Epithelial cell of esophagus (primary cell): ENCODE data around the gene WDR7.

Experiments used
- DNase-seq: peaks from one replicate; pipeline ENCODE4 v3.0.0; 2010; ENCODE audit warnings: low read depth
- H3K4me3 ChIP-seq: 2 replicates; pipeline ENCODE4 v1.5.1; 2011; ENCODE audit warnings: mild to moderate bottlenecking, low read length, control low read depth
- CTCF ChIP-seq: IDR thresholded peaks from 2 replicates; pipeline ENCODE4 v1.5.1; 2011; ENCODE audit warnings: low read depth, mild to moderate bottlenecking, low read length, control low read depth, inconsistent platforms; ENCODE audit not compliant: insufficient read depth; ENCODE audit errors: missing control alignments

Gene WDR7

GRCh38 chr18:56702946-56703345, 51.8 kb downstream of the WDR7 start:
- H3K4me3 ChIP-seq: no peak overlapping the region
- peak; percentile 47 for TF ChIP-seq CTCF
- peak; percentile 60 for DNase-seq

GRCh38 chr18:56709463-56709862, 58.3 kb downstream of the WDR7 start:
- TF ChIP-seq CTCF: peak; percentile 41
- peak; percentile 88 for DNase-seq
- no peak overlapping the region for H3K4me3 ChIP-seq

- no peak overlapping the region for H3K4me3 ChIP-seq
- no peak for TF ChIP-seq CTCF
- DNase-seq: no peak
These were observed 60.7 kb downstream of the WDR7 start for GRCh38 chr18:56711708-56712445.

- no peak for TF ChIP-seq CTCF
- no peak overlapping the region for H3K4me3 ChIP-seq
- DNase-seq: peak; percentile 4
These were observed 61.6 kb downstream of the WDR7 start for GRCh38 chr18:56712761-56713160.

- DNase-seq: no peak
- H3K4me3 ChIP-seq: no peak overlapping the region
- TF ChIP-seq CTCF: no peak
These were observed 64.0 kb downstream of the WDR7 start for GRCh38 chr18:56715121-56715520.

- no peak overlapping the region for H3K4me3 ChIP-seq
- TF ChIP-seq CTCF: no peak
- no peak for DNase-seq
These were observed 65.6 kb downstream of the WDR7 start for GRCh38 chr18:56716692-56717146.

GRCh38 chr18:56721031-56721430, 69.9 kb downstream of the WDR7 start:
- TF ChIP-seq CTCF: no peak
- DNase-seq: no peak
- no peak overlapping the region for H3K4me3 ChIP-seq
